ENCODE measurements around the gene NEBL.

Gene NEBL

GRCh38 chr10:20885678-20886077, 11.4 kb downstream of the NEBL start:
- Histone ChIP-seq H3K27ac (ENCODE audit: low read depth, low read length, poor library complexity, severe bottlenecking) (no peak overlapping the region), H3K4me2 (ENCODE audit: low read length) (no peak overlapping the region), H3K4me3 (ENCODE audit: low read depth, low read length, poor library complexity, severe bottlenecking) (no peak overlapping the region), H4K20me1 (ENCODE audit: insufficient read depth, low read length) (no peaks in the 10 kb centered on the region), H3K9ac (ENCODE audit: low read length) (no peak overlapping the region), H3K27me3 (ENCODE audit: insufficient read depth, low read length) (no peaks in the 10 kb centered on the region), H3K36me3 (ENCODE audit: insufficient read depth, low read length) (no peaks in the 10 kb centered on the region), H3K79me2 (ENCODE audit: insufficient read depth, low read length) (no peaks in the 10 kb centered on the region), H3K9me2 (ENCODE audit: low read depth, low read length) (no peaks in the 10 kb centered on the region), H3F3A (ENCODE audit: insufficient read depth, low read length) (0 out of 2 replicates have a peak, but pooled peaks cover 4% of the 10 kb centered on the region), H3K9me3 (ENCODE audit: low read length) (no peaks in the 10 kb centered on the region), H3K4me1 (ENCODE audit: insufficient read depth, low read length, severe bottlenecking) (no peaks in the 10 kb centered on the region), H2AFZ (ENCODE audit: low read length) (no peak overlapping the region)
- TF ChIP-seq EZH2 (IDR thresholded peaks at IDR 0.05; ENCODE audit: borderline replicate concordance, low read length) = no peak
- no peak for TF ChIP-seq CTCF (IDR thresholded peaks at IDR 0.05; ENCODE audit: low read length)

- Histone ChIP-seq H3F3A (ENCODE audit: insufficient read depth, low read length) (0 out of 2 replicates have a peak, but pooled peaks cover 4% of the 10 kb centered on the region), H3K9ac (ENCODE audit: low read length) (no peak overlapping the region), H4K20me1 (ENCODE audit: insufficient read depth, low read length) (no peaks in the 10 kb centered on the region), H3K9me3 (ENCODE audit: low read length) (no peaks in the 10 kb centered on the region), H3K9me2 (ENCODE audit: low read depth, low read length) (no peaks in the 10 kb centered on the region), H3K79me2 (ENCODE audit: insufficient read depth, low read length) (no peaks in the 10 kb centered on the region), H3K27ac (ENCODE audit: low read depth, low read length, poor library complexity, severe bottlenecking) (no peak overlapping the region), H2AFZ (ENCODE audit: low read length) (no peak overlapping the region), H3K4me2 (ENCODE audit: low read length) (no peak overlapping the region), H3K4me3 (ENCODE audit: low read depth, low read length, poor library complexity, severe bottlenecking) (no peak overlapping the region), H3K27me3 (ENCODE audit: insufficient read depth, low read length) (no peaks in the 10 kb centered on the region), H3K4me1 (ENCODE audit: insufficient read depth, low read length, severe bottlenecking) (no peaks in the 10 kb centered on the region), H3K36me3 (ENCODE audit: insufficient read depth, low read length) (no peaks in the 10 kb centered on the region)
- TF ChIP-seq CTCF (IDR thresholded peaks at IDR 0.05; ENCODE audit: low read length) = no peak
- TF ChIP-seq EZH2 (IDR thresholded peaks at IDR 0.05; ENCODE audit: borderline replicate concordance, low read length) = no peak
These were observed 13.6 kb downstream of the NEBL start for GRCh38 chr10:20883552-20883951.

GRCh38 chr10:20882091-20882490, 15.0 kb downstream of the NEBL start:
- H3K9me3 ChIP-seq (ENCODE audit: low read length) = no peaks in the 10 kb centered on the region
- 0 out of 2 replicates have a peak, but pooled peaks cover 4% of the 10 kb centered on the region for H3F3A ChIP-seq (ENCODE audit: insufficient read depth, low read length)
- H3K79me2 ChIP-seq (ENCODE audit: insufficient read depth, low read length) = no peaks in the 10 kb centered on the region
- no peak for TF ChIP-seq EZH2 (IDR thresholded peaks at IDR 0.05; ENCODE audit: borderline replicate concordance, low read length)
- TF ChIP-seq CTCF (IDR thresholded peaks at IDR 0.05; ENCODE audit: low read length) = no peak
- no peak overlapping the region for H2AFZ ChIP-seq (ENCODE audit: low read length)
- H4K20me1 ChIP-seq (ENCODE audit: insufficient read depth, low read length) = no peaks in the 10 kb centered on the region
- no peaks in the 10 kb centered on the region for H3K27me3 ChIP-seq (ENCODE audit: insufficient read depth, low read length)
- no peak overlapping the region for H3K4me3 ChIP-seq (ENCODE audit: low read depth, low read length, poor library complexity, severe bottlenecking)
- H3K36me3 ChIP-seq (ENCODE audit: insufficient read depth, low read length) = no peaks in the 10 kb centered on the region
- H3K4me2 ChIP-seq (ENCODE audit: low read length) = no peak overlapping the region
- H3K27ac ChIP-seq (ENCODE audit: low read depth, low read length, poor library complexity, severe bottlenecking) = no peak overlapping the region
- no peaks in the 10 kb centered on the region for H3K4me1 ChIP-seq (ENCODE audit: insufficient read depth, low read length, severe bottlenecking)
- no peaks in the 10 kb centered on the region for H3K9me2 ChIP-seq (ENCODE audit: low read depth, low read length)
- H3K9ac ChIP-seq (ENCODE audit: low read length) = no peak overlapping the region
